Stimulated activated CD8-positive, alpha-beta memory T cell treated with anti-CD3 and anti-CD28 coated beads, Interleukin-15, amount 100 ng/mL, for 1 hour (primary cell): Measurements from ENCODE around the gene CLEC16A.

Source experiments
- DNase-seq: peaks from one replicate; pipeline ENCODE4 v3.0.0-alpha.2; 2020; ENCODE audit warnings: low read depth

The CLEC16A gene

DNA sequence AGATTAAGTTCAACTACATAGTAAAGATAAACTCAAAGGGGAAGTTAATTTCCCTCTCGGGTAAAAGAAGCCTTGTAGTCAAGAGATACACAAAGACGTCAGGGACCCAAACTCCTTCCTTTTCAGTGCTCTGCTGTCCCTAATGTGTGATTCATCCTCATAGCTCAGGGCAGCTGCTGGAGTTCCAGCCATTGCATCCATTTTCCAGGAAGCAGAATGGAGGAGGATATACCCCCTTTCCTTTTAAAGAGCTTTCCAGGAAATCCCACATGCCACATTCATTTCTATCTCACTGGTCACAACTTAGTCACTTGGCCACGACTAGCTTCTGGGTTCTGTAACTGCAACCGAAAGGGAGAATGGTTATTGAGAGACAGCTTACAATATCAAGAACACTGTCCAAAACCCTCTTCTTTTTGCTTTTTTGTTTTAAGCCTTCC lies 216.3 kb downstream of the CLEC16A start:
- DNase-seq: no peak

GRCh38 chr16:11161439-11161838 lies 217.1 kb downstream of the CLEC16A start:
- no peak for DNase-seq

DNA sequence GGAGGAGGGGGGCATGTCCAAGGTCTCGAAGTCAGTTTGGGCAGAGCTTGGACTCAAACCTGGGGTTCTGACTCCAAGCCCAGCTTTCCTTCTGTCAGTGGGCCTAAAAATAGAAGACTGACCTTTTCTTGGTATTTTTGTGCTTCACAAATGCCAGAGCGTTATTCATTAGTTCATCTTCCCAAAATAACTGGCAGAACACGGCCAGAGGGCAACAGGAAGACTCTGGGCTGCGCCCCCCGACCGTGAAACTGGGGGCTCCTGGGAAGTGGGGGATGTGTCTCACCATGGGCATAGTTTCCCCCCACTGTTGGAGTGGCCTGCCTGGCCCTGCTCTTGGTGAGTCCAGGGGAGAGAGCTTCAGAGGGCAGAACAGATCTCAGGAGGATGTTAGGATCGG lies 217.6 kb downstream of the CLEC16A start:
- no peak for DNase-seq

- DNase-seq: no peak
Measured at GRCh38 chr16:11162586-11163268, 218.4 kb downstream of the CLEC16A start.

- DNase-seq: no peak
Measured at GRCh38 chr16:11163761-11164261, 219.4 kb downstream of the CLEC16A start.

DNA sequence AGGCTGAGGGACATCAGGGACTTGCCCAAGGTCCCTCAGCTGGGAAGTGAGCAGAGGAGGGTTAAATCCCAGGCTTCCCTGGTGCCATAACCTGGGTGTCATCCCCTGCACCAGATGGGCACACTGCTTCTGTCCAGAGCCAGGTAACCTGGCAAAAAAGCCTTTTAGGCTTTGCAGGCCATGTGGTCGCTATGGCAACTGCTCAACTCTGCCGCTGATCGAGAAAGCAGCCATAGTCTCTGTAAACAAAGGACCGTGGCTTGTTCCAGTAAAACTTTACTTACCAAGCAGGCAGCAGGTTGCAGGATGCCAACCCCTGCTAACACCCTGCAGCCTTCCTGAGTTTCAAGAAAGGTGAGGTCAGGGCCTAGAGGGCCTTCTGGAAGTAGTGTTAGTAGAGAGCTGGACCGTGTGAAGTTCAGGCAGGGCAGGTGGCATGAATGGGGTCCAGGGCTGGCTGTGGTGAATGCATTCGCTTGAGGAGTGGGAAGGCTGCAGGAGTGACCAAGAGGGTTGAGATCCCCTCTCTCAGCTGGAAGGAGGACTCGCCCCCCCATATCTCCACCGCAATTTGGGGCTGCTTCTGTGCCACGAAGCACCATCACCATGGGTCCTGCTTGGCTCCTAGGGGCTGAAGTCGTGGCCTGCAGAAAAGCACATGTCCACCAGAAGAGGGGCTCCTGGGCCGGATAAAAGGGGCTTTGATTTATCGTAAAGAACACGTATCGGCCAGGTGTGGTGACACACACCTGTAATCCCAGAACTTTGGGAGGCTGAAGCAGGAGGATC lies 220.3 kb downstream of the CLEC16A start:
- no peak for DNase-seq

DNA sequence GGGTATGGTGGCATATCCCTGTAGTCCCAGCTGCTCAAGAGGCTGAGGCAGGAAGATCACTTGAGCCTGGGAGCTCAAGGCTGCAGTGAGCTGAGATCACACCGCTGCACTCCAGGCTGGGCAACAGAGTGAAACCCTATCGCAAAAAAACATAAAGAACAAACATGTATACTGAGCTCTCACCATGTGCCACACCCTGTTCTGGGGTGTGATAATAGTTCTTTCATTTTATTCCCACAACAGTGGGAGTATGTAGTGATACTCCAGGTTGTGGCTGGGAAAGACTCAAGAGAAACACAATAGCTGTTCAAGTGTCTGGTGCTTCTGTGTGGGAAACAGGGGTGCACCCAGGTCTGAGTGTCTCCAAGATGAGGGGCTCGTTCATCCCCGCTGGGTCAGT lies 221.0 kb downstream of the CLEC16A start:
- no peak for DNase-seq

DNA sequence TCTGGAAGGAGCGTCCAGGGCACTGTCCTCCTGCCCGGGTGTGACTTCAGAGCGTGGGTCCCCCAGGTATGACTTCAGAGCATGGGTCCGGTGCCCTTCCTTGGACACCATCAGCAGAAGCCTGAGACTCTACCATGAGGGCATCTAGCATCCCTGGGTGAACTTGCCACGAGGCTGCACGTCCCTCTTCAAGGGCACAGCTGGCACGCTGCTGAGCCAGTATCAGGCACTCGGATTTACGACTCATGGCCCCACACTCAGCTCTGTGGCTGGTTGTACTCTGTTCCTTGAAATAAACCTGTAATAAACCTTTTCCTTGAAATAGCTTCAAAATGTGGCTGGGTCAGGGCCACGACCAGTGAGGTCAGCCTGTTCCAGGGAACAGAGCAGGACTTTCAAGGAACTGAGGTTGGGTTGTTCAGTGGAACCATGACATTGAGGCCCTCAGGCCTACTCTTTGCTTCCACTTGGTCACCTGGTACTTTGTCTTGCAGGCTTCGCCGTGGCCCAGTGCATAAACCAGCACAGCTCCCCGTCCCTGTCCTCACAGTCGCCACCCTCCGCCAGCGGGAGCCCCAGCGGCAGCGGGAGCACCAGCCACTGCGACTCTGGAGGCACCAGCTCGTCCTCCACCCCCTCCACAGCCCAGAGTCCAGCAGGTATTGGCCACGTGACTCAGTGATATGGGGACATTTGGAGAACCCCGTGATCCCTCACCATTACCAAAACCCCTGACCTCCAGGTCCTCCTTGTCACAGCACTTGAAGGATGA lies 221.7 kb downstream of the CLEC16A start:
- DNase-seq: no peak

DNA sequence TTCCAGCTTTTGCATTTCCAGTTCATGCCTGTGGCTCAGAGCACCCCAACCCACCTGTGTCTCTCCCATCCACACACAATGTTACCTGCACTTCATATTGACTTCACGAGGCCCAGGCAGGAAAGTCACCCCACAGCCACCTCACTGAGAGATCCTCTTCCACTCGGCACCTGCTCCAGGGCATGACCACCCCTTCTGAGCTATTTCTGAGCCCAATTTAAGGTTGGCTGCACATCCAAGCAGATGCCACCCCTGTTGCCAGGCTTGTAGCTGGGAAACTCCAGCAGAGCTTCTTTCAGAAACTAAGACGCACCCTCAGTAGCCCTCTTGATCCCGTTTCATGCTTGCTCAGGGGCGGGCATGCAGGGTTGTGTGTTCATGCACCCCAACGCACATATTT lies 223.2 kb downstream of the CLEC16A start:
- no peak for DNase-seq

DNA sequence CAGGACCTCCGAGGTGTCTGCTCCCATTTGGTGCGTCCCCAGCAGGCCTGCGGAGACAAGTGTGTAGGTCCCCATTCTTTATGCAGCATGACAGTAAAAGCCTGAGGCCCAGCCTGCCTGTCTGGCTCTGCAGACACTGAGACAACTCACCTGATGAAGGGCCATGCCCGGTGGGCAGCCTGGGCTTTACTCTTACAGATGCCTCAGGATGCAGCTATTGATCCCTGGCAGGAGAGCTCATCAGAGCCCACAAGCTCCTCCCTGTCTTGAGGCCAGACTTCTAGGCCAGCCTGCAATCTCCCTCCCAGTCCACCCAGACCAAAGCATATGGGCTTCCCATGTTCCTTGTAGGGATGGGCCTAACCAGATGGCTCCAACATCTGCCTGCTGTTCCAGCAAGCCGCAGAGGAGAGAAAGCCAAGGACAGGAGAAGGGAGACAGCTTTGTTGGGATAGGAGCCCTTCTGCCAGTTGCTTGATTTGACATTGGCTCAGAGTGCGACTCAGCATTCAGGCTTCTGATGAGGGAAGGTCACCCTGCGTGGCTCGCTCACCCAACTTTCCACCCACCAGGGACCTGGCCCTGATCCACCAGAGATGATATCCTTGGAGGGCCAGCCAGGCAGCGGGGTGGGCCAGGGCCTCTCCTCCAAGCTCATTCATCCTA lies 224.2 kb downstream of the CLEC16A start:
- DNase-seq: no peak

DNA sequence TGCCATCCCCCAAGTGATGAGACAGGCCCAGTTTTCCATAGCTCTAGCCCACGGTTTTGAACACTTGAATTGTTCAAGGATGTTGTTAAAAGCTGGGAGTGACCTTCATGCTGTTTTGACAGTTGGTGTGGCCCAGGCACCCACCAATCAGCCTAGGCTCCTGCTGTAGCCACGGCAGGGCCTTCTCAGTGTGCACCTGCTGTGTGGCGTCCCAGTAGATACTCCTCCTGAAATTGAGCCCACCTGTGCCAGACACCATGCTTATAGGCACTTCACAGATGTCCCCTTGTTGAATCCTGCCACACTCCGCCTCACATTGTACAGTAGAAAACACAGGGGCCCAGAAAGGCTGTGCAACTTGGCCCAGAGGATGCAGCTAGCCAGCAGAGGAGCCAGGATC lies 225.3 kb downstream of the CLEC16A start:
- DNase-seq: no peak

- no peak for DNase-seq
Measured at GRCh38 chr16:11170201-11170600, 225.8 kb downstream of the CLEC16A start.

GRCh38 chr16:11170696-11171447 lies 226.5 kb downstream of the CLEC16A start:
- DNase-seq: no peak

DNA sequence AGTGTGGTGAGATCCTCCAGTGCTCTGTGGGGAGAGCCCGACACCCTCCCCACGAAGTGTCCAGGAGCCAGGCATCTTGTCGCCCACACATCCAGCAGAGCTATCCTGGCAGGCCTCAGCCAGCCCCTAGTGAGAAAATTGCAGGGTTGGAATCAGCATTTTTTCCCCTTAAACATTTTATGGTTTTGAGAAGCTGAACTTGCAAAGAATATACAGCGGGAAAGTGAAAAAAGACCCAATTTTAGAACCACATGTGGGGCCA lies 227.0 kb downstream of the CLEC16A start:
- no peak for DNase-seq

DNA sequence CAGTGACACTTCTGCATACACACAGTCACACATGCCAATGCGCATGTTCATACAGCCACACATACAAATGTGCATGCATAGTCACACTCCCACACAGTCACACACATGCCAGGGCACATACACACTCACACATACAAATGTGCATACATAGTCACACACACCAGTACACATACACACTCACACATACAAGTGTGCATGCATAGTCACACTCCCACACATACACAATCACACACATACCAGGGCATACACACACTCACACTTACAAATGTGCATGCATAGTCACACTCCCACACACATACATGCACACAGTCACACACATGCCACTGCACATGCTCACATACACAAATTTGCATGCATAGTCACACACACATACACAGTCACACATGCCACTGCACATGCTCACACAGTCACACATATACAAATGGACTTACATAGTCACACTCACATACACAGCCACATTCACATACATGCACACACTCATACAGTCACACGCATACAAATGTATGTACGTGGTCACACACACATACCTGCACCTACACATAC lies 227.5 kb downstream of the CLEC16A start:
- no peak for DNase-seq

DNA sequence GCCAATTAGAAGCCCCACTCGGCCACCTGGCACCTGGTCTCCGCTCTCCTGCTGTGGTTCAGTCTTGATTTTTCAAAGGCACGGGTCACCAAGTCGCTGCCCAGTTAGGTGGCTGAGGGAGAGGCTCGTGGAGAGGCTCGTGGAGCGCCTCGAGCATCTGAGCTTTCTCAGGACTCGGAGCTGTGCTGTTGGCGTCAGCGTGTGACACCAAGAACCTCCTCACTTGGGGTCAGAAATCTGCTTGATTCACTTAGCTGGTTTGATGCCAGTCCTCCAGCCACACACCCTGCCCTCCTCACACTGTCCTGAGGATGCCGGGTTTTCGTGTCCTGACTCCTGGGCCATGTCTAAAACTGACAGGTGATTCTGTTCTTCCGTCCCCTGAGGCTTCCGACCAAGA lies 229.1 kb downstream of the CLEC16A start:
- no peak for DNase-seq

DNA sequence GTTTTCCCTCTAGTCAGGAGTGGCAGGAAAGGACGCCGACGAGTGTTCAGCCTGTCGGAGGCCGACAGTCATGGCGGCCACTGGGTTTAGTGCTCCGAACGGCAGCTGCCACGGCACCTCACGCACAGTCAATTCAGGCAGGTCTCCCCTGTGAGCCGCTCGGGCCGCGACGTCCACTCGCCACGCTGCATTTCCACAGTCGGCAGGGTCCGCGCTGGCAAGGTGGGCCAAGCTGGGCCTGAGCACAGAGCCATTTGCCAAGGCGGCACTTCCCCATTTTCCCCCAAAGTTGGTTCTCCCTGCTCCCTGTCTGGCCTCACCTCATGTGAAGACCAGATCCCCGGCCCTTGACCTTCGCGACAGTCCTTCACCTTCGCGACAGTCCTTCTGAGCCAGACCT lies 229.8 kb downstream of the CLEC16A start:
- no peak for DNase-seq

DNA sequence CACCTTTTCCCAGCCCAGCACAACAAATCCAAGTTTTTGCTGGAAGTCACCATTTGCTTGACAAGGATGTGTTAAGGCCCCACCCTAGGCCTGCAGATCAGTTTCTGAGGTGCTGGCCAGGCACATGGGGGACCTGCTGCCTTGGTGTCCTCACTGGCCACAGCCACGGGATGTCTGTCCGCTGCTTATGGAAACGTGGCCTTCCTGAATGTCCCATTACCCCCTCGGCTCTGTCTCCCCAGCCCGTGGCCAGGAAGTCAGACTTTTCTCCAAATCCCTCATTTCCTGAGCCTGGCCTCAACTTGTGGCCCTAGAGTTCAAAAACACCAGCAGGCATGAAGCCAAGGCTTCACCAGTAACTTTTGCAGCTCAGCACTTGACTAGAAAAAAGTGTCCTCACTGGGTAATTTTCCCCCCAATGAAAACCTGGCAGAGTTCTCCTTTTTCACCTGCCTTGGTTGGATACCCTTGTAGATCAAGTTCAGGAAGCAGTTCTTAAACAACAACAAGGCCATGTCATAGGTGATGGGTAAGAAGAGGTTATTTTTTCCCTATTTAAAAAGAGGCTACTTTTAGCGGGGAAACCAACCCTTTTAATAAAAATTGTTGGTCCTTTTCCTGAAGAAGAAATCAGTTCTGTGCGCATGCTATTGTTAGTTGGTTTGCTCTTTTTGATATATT lies 230.9 kb downstream of the CLEC16A start:
- DNase-seq: no peak

DNA sequence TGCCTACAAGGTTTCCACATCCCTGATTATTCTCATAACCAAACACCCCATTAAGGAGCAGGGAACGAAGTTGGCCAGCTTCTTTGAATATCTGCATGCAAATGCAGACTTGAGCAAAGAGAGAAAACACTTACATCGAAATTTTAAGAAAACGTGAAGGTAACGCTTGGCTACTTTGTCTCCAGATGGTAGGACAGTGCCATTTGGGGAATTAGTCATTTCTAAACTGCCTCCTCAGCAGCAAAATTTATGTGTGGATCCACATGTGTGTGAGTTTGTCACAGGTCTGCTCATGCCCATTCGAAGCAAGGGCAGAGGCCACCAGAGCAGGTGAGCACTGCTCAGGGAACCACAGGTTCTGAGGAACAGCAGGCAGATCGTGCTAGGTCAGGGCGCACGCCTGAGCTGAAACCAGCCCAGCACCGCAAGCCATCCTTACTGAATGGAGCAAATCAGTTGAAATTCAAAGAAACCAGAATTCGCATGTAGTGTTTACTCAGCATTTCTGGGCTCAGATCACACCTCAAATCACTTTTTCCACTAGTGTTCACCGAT lies 231.5 kb downstream of the CLEC16A start:
- no peak for DNase-seq

DNA sequence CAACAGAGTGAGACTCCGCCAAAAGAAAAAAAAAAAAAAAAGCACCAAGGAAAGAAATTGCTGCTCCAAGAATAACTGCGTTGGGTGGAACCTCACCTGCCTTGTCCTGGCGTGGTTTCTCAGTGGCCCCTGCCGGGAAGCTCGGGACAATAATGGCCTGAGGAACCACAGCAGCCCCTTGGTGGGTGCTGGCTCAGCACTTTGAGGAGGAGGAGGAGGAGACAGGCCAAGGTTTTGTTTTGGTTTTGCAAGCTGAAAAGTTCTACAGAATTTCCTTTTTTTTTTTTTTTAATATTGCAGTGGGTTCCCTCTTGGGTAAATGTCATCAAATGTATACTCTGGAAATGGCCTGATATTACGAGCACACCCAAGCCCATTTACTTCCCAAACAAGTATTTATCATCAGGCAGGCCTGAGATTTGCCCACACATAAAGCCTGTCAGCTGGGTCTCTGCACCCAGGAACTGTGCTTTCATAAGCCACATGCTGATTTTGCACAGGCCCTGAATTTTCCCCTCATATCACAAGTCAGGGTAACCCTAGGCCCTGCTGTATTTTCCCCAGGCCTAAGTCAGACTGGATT lies 233.3 kb downstream of the CLEC16A start:
- no peak for DNase-seq
